ENCODE data around the gene F8A1. TPM values are rescaled to one million over a fixed set of nuclear protein-coding genes. Genes with fewer than 3 reads are reported as not detected.
"Not testable (repeated sequence)": the region's sequence is repeated elsewhere in the genome, so short reads cannot be mapped to it uniquely, and the experiment has no call there.

F8A1 gene
- total RNA-seq, 1 donor from 2014 or later = 29.6 TPM

- H3K4me1 Mint-ChIP-seq (ENCODE audit: low read depth); H3K27me3 Mint-ChIP-seq (ENCODE audit: low read depth); H3K4me3 Mint-ChIP-seq (ENCODE audit: unreplicated experiment); H3K9me3 Mint-ChIP-seq (ENCODE audit: low read depth); DNase-seq (ENCODE audit: low spot score); H3K36me3 Mint-ChIP-seq (ENCODE audit: low read depth); H3K27ac Mint-ChIP-seq (ENCODE audit: unreplicated experiment): not testable (repeated sequence)
Observed at GRCh38 chrX:154886789-154887221, 650 bp downstream of the F8A1 start.

- no peak for DNase-seq (ENCODE audit: low spot score)
- H3K4me1 Mint-ChIP-seq (ENCODE audit: low read depth) = no peaks in the 10 kb centered on the region
- H3K36me3 Mint-ChIP-seq (ENCODE audit: low read depth) = no peaks in the 10 kb centered on the region
- no peak for TF ChIP-seq CTCF (IDR thresholded peaks at IDR 0.05)
- H3K9me3 Mint-ChIP-seq (ENCODE audit: low read depth) = peaks cover 19% of the 10 kb centered on the region
- H3K4me3 Mint-ChIP-seq (ENCODE audit: unreplicated experiment) = no peak overlapping the region
- H3K27ac Mint-ChIP-seq (ENCODE audit: unreplicated experiment) = no peak overlapping the region
- H3K27me3 Mint-ChIP-seq (ENCODE audit: low read depth) = no peaks in the 10 kb centered on the region
Observed at GRCh38 chrX:154890990-154891639, 5.0 kb downstream of the F8A1 start.

GRCh38 chrX:154892296-154892695 lies 6.1 kb downstream of the F8A1 start:
- Mint-ChIP-seq H3K4me3 (ENCODE audit: unreplicated experiment) (no peak overlapping the region), H3K27ac (ENCODE audit: unreplicated experiment) (no peak overlapping the region), H3K27me3 (ENCODE audit: low read depth) (no peaks in the 10 kb centered on the region), H3K4me1 (ENCODE audit: low read depth) (no peaks in the 10 kb centered on the region), H3K9me3 (ENCODE audit: low read depth) (peaks cover 19% of the 10 kb centered on the region), H3K36me3 (ENCODE audit: low read depth) (no peaks in the 10 kb centered on the region)
- TF ChIP-seq CTCF (IDR thresholded peaks at IDR 0.05) = no peak
- DNase-seq (ENCODE audit: low spot score) = no peak

GRCh38 chrX:154900323-154900722 lies 14.2 kb downstream of the F8A1 start:
- Mint-ChIP-seq H3K4me1 (ENCODE audit: low read depth) (no peaks in the 10 kb centered on the region), H3K36me3 (ENCODE audit: low read depth) (no peaks in the 10 kb centered on the region), H3K4me3 (ENCODE audit: unreplicated experiment) (no peak overlapping the region), H3K27ac (ENCODE audit: unreplicated experiment) (no peak overlapping the region), H3K9me3 (ENCODE audit: low read depth) (peaks cover 10% of the 10 kb centered on the region), H3K27me3 (ENCODE audit: low read depth) (peaks cover 2% of the 10 kb centered on the region)
- TF ChIP-seq CTCF (IDR thresholded peaks at IDR 0.05) = no peak
- no peak for DNase-seq (ENCODE audit: low spot score)

DNA sequence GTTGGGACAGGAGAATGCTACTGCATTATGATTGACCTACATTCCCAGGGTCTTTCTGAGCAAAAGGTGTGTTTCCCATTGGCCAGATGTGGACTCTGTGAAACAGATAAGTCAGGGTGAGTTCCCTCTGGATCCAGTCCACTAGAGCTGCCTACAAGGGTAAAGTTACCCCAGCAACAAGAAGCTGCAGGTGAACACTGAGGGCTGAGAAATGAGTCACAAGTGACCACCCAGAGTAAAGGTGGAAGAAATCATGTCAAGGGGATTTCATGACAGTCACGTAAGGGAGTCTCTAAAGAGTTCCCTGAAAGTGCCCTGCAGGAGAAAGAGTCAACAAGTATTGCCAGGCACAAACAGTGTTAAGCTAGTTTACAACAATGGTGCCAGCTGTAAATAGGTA lies 16.3 kb downstream of the F8A1 start:
- Mint-ChIP-seq H3K4me3 (ENCODE audit: unreplicated experiment) (no peak overlapping the region), H3K36me3 (ENCODE audit: low read depth) (no peaks in the 10 kb centered on the region), H3K27me3 (ENCODE audit: low read depth) (peaks cover 2% of the 10 kb centered on the region), H3K27ac (ENCODE audit: unreplicated experiment) (no peak overlapping the region), H3K9me3 (ENCODE audit: low read depth) (peaks cover 10% of the 10 kb centered on the region), H3K4me1 (ENCODE audit: low read depth) (no peaks in the 10 kb centered on the region)
- TF ChIP-seq CTCF (IDR thresholded peaks at IDR 0.05) = no peak
- no peak for DNase-seq (ENCODE audit: low spot score)

DNA sequence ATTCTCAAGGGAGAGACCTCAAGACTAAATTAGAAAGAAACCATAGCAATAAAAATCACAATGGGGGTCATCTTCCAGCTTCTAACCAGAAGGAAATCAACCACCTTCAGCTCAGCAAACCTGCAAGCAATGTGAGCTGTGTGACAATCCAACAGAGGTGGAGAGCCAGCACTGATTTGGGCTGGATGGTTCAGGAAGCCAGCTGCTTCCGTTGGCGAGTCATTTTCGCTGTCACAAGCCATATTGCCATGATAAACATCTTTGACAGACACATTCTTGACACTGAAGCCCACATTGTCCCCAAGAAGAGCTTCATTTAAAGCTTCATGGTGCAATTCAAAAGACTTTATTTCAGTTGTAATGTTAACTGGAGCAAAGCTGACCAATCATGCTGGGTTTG lies 22.7 kb downstream of the F8A1 start:
- H3K27ac Mint-ChIP-seq (ENCODE audit: unreplicated experiment) = no peak overlapping the region
- H3K4me3 Mint-ChIP-seq (ENCODE audit: unreplicated experiment) = no peak overlapping the region
- peaks cover 24% of the 10 kb centered on the region for H3K9me3 Mint-ChIP-seq (ENCODE audit: low read depth)
- no peak for DNase-seq (ENCODE audit: low spot score)
- H3K27me3 Mint-ChIP-seq (ENCODE audit: low read depth) = no peaks in the 10 kb centered on the region
- no peaks in the 10 kb centered on the region for H3K36me3 Mint-ChIP-seq (ENCODE audit: low read depth)
- no peaks in the 10 kb centered on the region for H3K4me1 Mint-ChIP-seq (ENCODE audit: low read depth)
- TF ChIP-seq CTCF (IDR thresholded peaks at IDR 0.05) = no peak

DNA sequence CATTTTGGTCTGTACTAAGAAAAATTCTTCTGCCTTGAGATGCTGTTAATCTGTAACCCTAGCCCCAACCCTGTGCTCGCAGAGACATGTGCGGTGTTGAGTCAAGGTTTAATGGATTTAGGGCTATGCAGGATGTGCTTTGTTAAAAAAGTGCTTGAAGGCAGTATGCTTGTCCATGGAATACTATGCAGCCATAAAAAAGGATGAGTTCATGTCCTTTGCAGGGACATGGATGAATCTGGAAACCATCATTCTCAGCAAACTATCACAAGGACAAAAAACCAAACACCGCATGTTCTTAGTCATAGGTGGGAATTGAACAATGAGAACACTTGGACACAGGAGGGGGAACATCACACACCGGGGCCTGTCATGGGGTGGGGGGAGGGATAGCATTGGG lies 23.9 kb downstream of the F8A1 start:
- peaks cover 20% of the 10 kb centered on the region for H3K9me3 Mint-ChIP-seq (ENCODE audit: low read depth)
- H3K4me1 Mint-ChIP-seq (ENCODE audit: low read depth); H3K27me3 Mint-ChIP-seq (ENCODE audit: low read depth); H3K4me3 Mint-ChIP-seq (ENCODE audit: unreplicated experiment); H3K36me3 Mint-ChIP-seq (ENCODE audit: low read depth); H3K27ac Mint-ChIP-seq (ENCODE audit: unreplicated experiment); DNase-seq (ENCODE audit: low spot score): not testable (repeated sequence)

DNA sequence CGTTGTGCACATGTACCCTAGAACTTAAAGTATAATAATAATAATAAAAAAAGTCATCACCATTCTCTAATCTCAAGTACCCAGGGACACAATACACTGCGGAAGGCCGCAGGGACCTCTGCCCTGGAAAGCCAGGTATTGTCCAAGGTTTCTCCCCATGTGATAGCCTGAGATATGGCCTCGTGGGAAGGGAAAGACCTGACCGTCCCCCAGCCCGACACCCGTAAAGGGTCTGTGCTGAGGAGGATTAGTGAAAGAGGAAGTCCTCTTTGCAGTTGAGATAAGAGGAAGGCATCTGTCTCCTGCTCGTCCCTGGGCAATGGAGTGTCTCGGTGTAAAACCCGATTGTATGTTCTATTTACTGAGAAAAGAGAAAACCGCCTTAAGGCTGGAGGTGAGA lies 24.4 kb downstream of the F8A1 start:
- H3K4me1 Mint-ChIP-seq (ENCODE audit: low read depth); H3K36me3 Mint-ChIP-seq (ENCODE audit: low read depth); DNase-seq (ENCODE audit: low spot score); H3K27ac Mint-ChIP-seq (ENCODE audit: unreplicated experiment); H3K27me3 Mint-ChIP-seq (ENCODE audit: low read depth); H3K4me3 Mint-ChIP-seq (ENCODE audit: unreplicated experiment): not testable (repeated sequence)
- H3K9me3 Mint-ChIP-seq (ENCODE audit: low read depth) = peaks cover 20% of the 10 kb centered on the region
